DND-41 (cell line): ENCODE results near the gene CCDC102B.

Source experiments
- CTCF ChIP-seq: IDR thresholded peaks from 2 replicates; pipeline ENCODE4 v1.5.1; 2012; ENCODE audit warnings: borderline replicate concordance, low read length, moderate library complexity, mild to moderate bottlenecking; ENCODE audit not compliant: poor library complexity, severe bottlenecking; ENCODE audit errors: extremely low read depth
- EZH2 ChIP-seq: IDR thresholded peaks from 3 replicates; pipeline ENCODE4 v1.6.1; 2012; ENCODE audit warnings: borderline replicate concordance, low read depth, mild to moderate bottlenecking, moderate library complexity, low read length, inconsistent platforms; ENCODE audit not compliant: severe bottlenecking

GRCh38 chr18:69031571-69031970 is 233.7 kb downstream of the CCDC102B start:
- TF ChIP-seq CTCF = no peak
- no peak for TF ChIP-seq EZH2
